ENCODE results near the gene ZFAND3.

GRCh38 chr6:38155144-38155543 is 335.6 kb downstream of the ZFAND3 start:
- TF ChIP-seq POLR2AphosphoS5 (IDR thresholded peaks at IDR 0.05; ENCODE audit: low read depth, low read length) (no peak), SP1 (IDR thresholded peaks at IDR 0.05; ENCODE audit: low read depth) (no peak), POLR2A (IDR thresholded peaks at IDR 0.05; ENCODE audit: borderline replicate concordance, extremely low read depth, insufficient read depth, insufficient read length) (no peak), SRF (IDR thresholded peaks at IDR 0.05; ENCODE audit: low read depth) (no peak), TCF7L2 (IDR thresholded peaks at IDR 0.05; ENCODE audit: borderline replicate concordance, extremely low read depth, insufficient read depth, insufficient read length) (no peak), JUND (IDR thresholded peaks at IDR 0.05) (no peak), CEBPB (IDR thresholded peaks at IDR 0.05; ENCODE audit: low read depth) (no peak), RAD21 (IDR thresholded peaks at IDR 0.05; ENCODE audit: low read depth) (no peak), EZH2 (IDR thresholded peaks at IDR 0.05) (no peak), EZH2phosphoT487 (IDR thresholded peaks at IDR 0.05; ENCODE audit: borderline replicate concordance) (no peak), ZNF274 (IDR thresholded peaks at IDR 0.05; ENCODE audit: low read depth, low read length) (no peak)
- TF ChIP-seq, protein P1, sequence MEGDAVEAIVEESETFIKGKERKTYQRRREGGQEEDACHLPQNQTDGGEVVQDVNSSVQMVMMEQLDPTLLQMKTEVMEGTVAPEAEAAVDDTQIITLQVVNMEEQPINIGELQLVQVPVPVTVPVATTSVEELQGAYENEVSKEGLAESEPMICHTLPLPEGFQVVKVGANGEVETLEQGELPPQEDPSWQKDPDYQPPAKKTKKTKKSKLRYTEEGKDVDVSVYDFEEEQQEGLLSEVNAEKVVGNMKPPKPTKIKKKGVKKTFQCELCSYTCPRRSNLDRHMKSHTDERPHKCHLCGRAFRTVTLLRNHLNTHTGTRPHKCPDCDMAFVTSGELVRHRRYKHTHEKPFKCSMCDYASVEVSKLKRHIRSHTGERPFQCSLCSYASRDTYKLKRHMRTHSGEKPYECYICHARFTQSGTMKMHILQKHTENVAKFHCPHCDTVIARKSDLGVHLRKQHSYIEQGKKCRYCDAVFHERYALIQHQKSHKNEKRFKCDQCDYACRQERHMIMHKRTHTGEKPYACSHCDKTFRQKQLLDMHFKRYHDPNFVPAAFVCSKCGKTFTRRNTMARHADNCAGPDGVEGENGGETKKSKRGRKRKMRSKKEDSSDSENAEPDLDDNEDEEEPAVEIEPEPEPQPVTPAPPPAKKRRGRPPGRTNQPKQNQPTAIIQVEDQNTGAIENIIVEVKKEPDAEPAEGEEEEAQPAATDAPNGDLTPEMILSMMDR (IDR thresholded peaks at IDR 0.05 in 2 of 3, conservative IDR thresholded peaks at IDR 0.05 in 1 of 3; ENCODE audit: borderline replicate concordance in 1 of 3, insufficient read depth in 1 of 3, low read depth in 2 of 3, low read length in 2 of 3): no peak
- TF ChIP-seq, protein P2, sequence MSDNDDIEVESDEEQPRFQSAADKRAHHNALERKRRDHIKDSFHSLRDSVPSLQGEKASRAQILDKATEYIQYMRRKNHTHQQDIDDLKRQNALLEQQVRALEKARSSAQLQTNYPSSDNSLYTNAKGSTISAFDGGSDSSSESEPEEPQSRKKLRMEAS (IDR thresholded peaks at IDR 0.05): no peak
